ENCODE data around the gene ZNF439.
"Not testable (repeated sequence)": the region's sequence is repeated elsewhere in the genome, so short reads cannot be mapped to it uniquely, and the experiment has no call there.

ZNF439 gene

DNA sequence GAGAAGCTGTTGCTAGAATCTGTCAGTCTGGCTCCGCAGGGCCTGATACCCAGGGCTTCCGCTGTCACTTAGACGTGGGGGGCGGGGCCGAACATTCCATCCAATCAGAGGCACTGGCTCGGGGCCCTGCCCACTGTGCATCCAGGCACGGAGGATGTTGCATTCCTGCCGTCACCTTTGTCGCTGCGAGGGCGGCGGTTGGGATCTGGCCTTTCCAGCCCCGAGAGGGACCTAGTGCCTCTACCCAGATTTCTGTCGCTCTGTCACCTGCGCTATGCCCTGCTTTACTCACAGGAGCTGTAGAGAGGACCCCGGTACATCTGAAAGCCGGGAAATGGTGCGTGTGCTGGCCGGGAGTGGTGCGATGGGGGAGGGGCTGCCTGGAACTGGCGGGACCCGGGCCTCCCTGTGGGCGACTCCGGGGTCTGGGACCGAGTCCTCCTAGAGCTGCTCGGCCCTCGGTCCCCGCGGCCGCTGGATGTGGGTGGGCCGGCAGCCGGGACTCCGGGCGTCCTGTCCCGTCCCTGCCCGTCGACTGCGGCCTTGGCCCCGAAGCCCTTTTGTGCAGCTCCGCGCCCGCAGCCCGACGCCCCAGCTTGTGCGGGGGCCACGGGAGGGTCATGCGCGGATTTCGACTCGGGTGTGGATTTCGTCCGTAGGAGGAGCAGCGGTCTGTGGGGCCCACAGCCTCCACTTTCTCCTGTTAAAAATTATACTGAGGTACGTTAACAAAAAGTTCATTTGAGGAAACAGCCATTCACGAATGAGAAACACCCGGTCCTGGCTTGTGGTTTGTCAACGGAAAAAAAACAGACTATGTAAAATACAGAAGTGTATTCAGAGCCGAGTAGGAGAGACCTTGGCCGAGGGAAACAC lies at the start of gene ZNF439:
TSS of gene ZNF439 (plus strand) at position 133 of the 876 bp plus-strand sequence. CDS start at position 275, 142 bp downstream.
- FAIRE-seq = no peak

DNA sequence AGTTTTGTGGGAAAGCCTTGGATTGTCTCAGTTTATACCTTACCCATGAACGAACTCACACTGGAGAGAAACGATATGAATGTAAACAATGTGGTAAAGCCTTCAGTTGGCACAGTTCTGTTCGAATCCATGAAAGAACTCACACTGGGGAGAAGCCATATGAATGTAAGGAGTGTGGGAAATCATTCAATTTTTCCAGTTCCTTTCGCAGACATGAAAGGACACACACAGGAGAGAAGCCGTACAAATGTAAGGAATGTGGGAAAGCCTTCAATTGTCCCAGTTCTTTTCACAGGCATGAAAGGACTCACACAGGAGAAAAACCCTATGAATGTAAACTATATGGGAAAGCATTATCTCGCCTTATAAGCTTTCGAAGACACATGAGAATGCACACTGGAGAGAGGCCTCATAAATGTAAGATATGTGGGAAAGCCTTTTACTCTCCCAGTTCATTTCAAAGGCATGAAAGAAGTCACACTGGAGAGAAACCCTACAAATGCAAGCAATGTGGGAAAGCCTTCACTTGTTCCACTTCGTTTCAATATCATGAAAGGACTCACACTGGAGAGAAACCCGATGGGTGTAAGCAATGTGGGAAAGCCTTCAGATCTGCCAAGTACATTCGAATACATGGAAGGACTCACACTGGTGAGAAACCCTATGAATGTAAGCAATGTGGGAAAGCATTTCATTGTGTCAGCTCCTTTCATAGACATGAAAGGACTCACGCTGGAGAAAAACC lies 42.0 kb upstream of the ZNF439 start:
- FAIRE-seq = no peak

DNA sequence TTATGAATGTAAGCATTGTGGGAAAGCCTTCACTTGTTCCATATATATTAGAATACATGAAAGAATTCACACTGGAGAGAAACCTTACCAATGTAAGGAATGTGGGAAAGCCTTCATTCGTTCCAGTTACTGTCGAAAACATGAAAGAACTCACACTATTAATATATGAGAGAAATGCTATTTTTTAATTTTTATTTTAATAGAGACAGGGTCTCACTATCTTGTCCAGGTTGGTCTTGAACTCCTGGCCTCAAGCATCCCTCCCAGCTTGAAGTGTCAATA lies 41.5 kb upstream of the ZNF439 start:
- FAIRE-seq = no peak

DNA sequence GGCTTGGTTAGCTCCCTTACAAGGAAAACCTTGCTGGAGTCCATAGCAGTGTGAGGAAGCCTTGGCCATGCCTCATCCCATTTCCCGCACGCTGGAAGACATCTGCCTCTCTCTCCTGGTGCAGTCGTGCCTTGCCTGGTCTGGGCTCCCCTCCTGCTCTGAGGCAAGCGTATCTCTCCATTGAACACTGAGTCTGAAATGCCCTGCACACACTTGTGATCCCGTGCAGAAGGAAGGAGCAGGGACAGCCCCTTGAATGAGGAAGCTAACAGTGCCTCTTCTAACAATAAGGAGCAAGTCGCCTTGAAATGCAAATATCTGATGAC lies 34.9 kb upstream of the ZNF439 start:
- no peak for FAIRE-seq

DNA sequence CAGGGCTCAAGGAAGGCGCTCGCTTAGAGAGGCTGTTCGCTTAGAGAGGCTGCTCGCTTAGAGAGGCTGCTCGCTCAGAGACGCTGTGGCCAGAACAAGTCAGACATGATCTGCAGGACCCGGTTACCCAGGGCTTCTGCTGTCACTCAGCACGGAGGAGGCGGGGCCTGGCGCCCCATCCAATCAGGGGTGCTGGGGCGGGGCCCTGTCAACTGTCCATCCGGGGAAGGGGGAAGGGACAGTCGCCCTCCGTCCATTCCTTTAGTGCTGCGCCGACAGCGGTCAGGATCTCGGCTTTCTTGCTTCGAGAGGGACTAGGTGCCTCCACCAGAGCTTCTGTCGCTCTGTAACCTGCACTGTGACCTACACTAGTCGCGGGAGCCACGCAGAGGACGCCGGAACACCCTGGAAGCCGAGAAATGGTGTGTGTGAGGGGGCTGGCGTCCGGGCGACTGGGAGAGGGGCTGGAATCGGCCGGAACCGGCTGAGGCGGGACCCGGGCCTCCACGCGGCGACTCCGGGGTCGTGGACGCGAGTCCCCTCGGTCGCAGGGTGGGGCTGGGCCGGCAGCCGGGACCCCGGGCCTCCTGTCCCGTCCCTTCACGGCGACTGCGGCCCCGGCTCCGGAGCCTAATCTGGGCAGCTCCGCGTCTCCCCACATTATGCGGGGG lies 34.4 kb upstream of the ZNF439 start, which contains the start of gene ZNF440:
TSS of gene ZNF440 (plus strand) at position 245 of the 671 bp plus-strand sequence. CDS start at position 420, 175 bp downstream.
- no peak for FAIRE-seq

DNA sequence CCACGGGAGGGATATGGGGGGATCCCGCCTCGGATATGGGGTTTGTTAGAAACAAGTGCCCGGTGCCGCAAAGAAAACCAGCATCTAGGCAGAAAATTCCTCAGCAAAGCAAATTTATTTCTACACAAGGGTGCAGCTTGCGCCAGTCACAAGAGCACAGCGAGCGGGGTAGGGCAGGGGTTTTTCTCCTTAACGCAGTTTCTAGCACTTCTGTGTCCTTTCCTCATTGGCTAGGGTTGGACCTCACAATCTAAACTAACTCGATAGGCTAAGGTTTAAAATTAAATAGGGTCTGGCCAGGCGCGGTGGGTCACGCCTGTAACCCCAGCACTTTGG lies 33.9 kb upstream of the ZNF439 start:
- FAIRE-seq = no peak

DNA sequence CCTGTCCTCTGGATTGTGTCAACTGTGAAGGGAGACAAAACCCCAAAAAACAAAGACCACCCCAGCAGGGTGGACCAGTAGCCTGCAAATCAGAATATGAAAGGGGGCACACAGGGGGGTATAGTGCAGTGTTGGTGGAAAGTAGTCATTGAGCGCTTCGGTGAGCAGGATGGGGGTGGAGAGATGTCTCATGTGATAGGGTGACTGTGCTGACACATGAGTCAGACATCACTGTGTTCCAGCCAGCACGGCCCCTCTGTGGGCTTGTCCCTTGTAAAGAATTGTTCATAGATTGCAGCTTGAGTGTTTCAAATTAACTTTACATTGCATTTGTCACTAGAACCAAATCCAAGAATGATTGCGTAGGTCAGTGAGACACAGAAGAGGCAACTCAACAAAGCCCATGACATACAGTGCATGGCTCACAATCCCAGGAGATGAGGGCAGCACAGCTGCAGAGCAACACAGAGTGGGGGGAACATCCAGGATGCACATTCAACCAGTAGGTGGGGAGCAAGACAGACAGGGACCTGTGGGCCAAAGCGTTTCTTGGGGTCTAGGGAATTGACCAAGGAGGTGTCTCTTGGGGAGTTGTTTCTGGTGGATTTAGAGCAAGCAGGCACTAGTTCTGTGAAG lies 26.9 kb upstream of the ZNF439 start:
- no peak for FAIRE-seq

DNA sequence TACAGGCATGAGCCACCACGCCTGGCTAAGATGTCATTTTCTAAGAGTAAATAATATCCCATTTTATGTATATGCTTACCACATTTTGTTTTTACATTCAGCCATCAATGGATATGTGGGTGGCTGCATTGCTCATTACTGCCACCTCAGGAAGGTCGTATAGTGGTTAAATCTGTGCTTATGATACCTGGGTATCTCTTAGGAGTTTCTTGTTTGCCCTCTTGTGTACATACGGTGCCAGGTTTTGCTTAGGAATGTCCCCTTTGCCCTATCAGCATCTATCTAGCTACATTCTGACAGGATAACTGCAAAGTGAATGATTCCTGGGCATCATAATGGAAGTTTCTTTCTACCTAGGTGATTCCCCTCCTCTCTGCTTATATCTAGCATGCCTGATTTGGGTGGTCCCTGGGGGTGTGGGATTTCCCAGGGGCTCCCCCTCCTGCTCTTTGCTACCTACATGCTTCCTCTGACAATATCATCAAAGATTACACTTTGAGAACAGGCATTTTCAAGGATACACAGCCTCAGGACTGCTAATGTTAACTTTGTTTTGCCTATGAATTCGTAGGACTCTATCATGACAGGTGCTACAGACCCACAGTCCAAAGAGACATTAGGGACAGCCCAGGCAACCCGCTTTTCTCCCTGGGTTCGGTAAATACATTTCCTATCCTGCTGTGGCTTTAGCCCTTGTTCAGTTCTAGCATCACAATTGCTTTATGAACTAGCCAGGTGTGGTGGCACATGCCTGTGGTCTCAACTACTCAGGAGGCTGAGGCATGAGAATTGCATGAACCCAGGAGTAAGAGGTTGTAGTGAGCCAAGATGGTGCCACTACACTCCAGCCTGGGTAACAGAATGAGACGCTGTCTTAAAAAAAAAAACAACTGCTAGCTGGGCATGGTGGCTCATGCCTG lies 19.3 kb upstream of the ZNF439 start:
- FAIRE-seq = not testable (repeated sequence)

DNA sequence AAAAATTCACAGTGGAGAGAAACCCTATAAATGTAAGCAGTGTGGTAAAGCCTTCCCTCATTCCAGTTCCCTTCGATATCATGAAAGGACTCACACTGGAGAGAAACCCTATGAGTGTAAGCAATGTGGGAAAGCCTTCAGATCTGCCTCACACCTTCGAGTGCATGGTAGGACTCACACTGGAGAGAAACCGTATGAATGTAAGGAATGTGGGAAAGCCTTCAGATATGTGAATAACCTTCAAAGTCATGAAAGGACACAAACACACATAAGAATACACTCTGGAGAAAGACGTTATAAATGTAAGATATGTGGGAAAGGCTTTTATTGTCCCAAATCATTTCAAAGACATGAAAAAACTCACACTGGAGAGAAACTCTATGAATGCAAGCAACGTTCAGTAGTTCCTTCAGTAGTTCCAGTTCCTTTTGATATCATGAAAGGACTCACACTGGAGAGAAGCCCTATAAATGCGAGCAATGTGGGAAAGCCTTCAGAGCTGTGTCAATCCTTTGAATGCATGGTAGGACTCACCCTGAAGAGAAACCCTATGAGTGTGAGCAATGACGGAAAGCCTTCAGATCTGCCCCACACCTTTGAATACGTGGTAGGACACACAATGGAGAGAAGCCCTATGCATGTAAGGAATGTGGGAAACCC lies 16.1 kb upstream of the ZNF439 start:
- no peak for FAIRE-seq

DNA sequence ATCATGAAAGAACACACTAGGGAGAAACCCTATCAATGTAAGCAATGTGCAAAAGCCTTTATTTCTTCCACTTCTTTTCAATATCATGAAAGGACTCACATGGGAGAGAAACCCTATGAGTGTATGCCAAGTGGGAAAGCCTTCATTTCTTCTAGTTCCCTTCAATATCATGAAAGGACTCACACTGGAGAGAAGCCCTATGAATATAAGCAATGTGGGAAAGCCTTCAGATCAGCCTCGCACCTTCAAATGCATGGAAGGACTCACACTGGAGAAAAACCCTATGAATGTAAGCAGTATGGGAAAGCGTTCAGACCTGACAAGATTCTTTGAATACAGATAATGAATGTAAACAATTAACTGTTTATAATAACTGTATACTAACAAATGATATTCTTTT lies 15.0 kb upstream of the ZNF439 start:
- FAIRE-seq = no peak

DNA sequence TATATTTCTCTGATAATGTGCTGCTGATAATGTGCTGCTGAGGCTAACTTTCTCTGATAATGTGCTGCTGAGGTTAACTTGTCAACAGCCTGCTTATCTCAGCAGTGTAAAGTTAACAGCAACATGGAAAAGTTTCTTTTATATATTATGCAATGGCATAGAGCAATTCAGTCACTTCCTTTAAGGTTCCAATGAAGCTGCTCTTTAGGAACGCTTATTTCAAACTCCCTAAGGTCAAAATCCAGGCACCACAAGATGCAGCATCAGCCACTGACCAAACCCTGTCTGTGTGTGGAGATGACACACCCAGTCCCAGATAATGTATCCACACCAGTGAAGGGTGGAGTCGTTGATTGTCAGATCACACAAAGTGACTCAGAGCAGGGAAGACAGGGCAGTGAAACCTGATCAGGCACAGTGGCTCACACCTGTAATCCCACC lies 12.9 kb upstream of the ZNF439 start:
- FAIRE-seq = not testable (repeated sequence)

DNA sequence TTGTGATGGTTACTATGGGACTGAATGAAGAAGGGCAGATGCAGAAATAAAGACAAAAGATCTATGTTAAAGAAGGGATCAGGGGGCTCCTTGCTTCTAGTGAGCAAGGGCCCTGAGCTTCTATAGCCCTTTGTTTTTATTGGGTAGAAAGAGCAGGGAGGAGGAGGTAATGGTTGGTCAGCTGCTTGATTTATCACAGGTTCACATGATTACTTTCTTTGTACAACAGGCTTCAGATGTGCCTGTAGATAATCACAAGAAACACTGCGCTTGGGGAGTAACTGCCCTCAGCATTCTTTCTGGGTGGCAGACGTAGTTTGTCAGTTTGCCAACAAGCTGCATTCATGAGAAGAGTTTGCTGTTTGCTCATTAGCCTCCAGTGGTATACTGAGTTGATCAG lies 4.8 kb upstream of the ZNF439 start:
- no peak for FAIRE-seq

DNA sequence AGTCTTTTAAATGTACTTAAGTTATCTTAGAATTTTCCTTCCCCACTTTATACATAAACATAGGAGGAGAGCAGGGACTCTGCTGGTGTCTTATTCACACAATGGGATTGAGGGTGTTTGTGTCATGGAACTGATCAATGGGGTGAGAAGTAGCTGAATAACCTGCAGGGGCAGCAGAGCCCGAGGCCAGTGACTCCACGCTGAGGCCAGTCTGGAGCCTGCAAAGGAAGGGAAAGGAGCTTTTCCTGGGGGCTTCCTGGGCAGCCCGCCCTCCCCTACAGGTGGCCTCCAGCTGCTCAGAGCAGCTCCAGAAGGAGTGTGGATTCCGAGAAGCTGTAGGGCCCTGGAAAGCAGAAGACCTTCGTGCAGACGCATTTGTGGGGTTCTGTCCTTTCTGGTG lies 911 bp upstream of the ZNF439 start:
- not testable (repeated sequence) for FAIRE-seq

DNA sequence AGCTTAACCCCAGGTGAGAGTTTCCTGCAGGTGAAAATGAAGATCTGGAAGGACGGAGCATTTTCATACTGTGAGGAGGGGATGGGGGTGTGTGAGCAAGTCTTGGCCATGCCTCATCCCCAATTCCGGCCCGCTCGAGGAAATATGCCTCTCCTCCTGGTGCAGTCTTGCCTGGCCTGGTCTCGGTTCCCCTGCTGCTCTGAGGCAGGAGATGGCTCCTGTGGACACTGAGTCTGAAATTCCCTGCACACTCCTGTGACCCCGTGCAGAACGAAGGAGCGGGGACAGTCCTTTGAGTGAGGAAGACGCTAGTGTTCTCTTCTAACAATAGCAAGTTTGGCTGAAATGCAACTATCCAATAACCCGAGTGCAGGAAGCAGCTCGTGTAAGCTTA lies 329 bp upstream of the ZNF439 start:
- no peak for FAIRE-seq

DNA sequence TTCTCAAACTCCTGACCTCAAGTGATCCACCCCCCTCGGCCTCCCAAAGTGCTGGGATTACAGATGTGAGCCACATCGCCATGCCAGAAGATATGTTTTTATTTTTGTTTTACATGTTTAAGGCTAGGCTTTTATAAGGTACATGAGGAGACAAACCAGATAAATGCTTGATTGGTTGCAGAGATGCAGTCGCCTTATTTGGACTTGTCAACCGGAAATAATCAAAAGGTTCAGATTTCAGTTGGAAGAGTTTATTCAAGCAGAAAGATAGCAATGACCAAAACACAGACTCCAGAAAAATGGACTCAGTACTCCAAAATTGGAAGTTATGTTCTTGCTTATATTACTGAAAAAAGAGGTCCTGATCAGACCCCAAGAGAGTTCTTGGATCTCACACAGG lies 1.8 kb downstream of the ZNF439 start:
- FAIRE-seq = not testable (repeated sequence)

DNA sequence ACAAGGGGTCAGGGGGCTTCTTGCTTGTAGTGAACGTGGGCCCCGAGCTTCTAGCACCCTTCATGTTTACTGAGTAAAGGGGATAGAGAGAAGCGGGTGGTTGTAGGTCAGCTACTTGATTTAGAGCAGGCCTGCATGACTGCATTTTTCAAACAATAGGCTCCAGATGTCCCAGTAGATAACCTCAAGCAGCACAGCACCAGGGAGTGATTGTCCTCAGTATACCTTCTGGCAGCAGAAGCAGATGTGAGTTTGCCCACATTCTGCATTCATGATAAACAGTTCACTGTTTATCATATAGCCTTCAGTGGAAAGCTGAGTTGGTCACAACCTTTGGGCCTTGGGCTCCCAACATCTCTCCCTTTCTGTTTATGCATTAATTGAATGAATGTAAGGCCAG lies 4.8 kb downstream of the ZNF439 start:
- no peak for FAIRE-seq

DNA sequence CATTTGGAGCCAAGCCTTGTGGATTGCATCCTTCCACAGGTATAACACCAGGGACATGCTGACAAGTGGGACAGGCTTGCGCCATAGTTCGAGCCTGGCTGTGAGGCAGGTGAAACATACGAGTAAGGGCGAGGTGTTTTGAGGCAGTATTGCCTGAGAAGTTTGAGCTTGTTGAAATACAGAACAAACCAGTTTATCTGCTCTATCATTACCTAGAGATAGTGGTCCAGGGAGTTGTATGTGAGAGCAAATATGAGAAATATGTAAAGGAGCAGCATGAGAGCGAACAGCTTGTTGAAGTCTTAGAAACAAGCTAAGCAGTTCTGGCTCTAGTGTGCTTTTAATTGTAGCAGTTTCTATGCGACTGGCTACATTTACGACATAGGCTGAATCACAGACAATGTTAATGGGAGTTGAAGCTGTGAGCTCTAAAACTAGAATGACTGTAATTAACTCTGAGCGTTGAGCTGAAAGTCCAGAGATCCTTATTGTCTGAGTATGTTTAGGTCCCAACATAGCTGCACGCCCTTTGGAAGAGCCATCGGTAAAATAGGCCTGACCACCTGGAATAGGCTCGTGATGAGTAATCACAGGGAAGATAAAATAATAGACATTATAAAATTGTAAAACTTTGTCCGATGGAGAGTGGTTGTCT lies 8.2 kb downstream of the ZNF439 start:
- no peak for FAIRE-seq

DNA sequence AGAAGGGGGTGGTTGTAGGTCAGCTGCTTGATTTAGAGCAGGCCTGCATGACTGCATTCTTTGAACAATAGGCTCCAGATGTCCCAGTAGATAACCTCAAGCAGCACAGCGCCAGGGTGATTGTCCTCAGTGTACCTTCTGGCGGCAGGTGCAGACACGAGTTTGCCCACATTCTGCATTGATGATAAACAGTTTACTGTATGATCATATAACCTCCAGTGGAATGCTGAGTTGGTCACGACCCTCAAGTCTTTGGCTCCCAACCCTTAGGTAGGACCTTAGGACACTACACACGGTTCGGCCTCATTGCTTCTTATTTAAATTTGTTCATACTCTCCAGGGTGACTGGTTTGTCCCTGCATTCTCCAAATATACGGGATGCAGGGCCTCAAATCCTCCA lies 12.2 kb downstream of the ZNF439 start:
- FAIRE-seq = no peak

DNA sequence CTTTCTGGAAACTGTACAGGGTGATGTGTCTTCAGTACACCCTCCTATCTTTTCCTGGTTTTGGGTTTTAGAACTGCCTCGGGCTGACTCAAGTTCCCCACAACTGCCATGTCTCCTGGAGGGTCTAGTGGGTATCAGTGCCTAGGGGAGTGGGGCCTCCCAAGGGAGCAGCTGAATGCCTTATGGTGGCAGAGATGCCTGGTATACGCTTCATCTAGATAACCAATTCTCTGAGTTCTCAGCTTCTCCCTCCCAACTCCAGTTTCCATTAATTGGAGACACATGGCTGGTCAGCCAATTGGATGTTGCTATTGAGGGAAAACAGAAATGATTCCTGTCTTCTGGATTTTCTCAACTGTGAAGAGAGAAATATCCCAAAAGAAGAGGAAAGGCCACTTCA lies 12.8 kb downstream of the ZNF439 start:
- no peak for FAIRE-seq

DNA sequence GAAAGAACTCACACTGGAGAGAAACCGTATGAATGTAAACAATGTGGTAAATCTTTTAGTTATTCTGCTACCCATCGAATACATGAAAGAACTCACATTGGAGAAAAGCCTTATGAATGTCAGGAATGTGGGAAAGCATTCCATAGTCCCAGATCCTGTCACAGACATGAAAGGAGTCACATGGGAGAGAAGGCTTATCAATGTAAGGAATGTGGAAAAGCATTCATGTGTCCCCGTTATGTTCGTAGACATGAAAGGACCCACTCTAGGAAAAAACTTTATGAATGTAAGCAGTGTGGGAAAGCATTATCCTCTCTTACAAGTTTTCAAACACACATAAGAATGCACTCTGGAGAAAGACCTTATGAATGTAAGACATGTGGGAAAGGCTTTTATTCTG lies 19.2 kb downstream of the ZNF439 start:
- FAIRE-seq = not testable (repeated sequence)

DNA sequence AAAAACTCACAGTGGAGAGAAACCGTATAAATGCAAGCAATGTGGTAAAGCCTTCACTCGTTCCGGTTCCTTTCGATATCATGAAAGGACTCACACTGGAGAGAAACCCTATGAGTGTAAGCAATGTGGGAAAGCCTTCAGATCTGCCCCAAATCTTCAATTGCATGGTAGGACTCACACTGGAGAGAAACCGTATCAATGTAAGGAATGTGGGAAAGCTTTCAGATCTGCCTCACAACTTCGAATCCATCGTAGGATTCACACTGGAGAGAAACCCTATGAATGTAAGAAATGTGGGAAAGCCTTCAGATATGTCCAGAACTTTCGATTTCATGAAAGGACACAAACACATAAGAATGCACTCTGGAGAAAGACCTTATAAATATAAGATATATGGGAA lies 19.7 kb downstream of the ZNF439 start:
- no peak for FAIRE-seq

Data from TTC549 (cell line).